Ramos (cell line): Measurements from ENCODE around the gene ZNF516.

Experiments used
- in situ Hi-C: fragments of 300-500 bp; cut with MboI; formaldehyde crosslinking; loops from one replicate; pipeline ENCODE4 v1.14.3; 2022; ENCODE audit warnings: low sequenced_read_pairs; ENCODE audit not compliant: unreplicated experiment

ZNF516 gene

DNA sequence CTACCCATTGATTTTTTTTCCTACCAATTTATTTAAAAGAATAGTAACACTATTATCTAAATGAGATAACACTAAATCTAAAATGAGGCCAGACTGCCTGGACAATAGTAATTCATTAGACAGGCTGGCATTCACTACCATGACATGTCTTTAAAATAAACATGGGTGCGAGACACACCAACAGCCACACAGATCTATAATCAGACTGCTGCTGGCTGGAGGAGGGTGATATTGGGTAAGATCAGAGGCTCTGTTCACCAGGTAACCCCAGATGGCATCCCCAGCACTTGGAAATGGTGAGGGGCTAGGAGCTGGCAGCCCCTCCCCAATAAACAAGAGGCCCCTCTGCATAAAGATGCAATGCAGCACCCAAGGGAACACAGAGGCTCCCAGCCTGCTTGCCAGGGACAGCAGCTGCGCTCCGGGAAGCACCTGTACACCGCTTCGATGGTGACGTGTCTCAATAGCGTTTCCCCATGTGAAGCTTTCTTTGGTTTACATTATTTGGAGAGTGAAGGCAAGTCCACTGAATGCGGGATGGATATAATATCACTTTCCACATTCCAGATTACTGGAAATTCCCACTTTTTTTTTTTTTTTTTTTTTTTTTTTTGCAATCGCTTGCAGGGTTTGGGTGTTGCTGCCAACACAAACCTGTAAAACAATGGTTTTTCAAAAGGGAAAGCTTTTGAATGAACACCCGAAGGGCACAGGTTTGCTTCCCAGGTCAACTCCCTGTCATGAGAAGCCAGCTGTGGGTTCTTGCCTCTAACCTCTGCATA, 159.0 kb downstream of the ZNF516 start:
- in situ Hi-C loops = no loop called here

DNA sequence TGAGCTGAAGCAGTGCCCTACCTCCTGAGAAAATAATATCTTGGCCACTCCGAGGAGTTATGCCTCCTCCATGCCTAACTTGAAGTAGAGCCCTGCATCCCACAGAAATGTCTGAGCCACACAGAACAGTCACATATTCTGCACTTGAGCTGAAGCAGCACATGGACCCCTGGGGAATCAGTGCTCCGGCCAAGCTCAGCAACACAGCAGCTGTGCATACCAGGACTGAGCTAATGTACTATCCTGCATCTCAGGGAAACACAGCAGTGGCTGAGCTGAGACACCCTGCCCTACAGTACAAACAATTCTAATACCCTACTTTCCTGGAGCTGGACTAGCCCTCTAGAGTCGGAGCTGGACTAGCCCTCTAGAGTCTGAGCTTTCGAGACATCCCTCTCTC, 166.9 kb downstream of the ZNF516 start:
- in situ Hi-C loops = no loop called here

DNA sequence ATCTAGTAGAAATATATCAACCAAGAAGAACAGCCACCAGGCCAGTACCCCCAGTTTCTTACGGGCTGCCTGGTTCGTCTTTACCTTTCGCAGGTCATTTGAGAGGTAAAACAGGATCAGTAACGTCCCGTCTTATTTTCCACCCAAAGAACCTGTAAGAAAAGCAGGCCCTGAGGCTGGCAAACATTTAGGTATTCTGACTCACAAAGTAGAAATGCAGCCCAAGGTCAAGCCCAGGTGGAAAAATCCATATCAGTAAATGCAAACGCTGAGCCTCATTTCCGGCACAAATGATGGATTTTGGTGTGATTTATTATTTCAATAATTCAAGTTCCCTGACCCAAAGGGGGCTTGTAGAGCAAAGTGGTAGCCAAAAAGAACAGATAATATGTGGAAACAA, 171.2 kb downstream of the ZNF516 start:
- in situ Hi-C loops = no loop called here

DNA sequence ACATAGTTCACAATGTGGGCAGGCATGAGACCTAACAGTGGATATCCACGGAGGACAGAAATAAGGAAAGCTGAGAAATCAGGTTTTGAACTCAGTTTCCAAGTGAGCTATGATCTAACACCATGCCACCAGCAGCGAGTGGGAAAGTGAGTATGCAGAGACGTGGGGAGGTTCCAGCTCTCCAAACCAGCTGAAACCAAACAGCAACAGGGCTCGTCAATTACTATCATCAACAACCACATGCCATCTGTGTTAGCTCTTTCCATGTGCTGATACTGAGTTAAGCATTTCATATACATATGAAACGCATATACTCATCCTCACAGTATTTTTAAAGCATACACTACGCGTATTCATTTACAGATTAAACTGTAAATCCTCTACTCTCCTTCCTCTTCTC, 172.4 kb downstream of the ZNF516 start:
- in situ Hi-C loops = no loop called here

DNA sequence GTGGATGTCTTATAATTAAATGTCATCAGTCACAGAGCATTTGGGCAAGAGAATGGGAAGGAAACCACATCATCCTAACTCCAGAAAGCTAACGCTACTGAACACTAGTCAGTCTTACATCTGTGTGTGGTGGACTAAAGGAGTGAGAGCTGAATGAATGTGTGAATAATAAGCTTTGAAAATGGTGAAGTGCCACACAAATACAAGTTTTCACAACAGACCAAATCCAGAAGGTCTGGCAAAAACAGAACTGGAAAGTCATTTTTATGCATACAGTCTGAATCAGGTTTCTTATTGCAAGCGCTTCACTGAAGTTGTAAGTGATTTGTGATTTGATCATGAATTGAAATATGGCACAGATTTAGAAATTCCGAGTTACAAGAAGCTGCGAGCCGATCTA, 175.7 kb downstream of the ZNF516 start:
- in situ Hi-C loops = no loop called here

DNA sequence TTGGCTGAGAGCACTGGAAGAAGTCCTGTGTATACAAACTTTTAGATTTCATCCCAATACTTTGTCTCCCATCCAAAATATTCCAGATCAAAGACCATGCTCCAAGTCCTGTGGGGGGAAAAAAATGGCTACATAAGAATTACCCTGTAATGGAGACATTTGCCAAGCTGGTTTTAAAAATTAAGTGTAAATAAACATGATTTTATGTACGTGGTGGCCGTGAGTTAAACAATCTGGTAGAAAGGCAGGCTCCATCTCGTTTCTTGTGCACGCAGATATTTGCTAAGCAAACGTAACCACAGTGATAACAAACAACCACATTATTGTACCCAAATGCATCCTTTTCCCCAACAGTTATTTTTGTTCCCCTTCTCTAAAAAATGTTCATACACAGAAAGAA, 176.4 kb downstream of the ZNF516 start:
- in situ Hi-C loops = no loop called here

DNA sequence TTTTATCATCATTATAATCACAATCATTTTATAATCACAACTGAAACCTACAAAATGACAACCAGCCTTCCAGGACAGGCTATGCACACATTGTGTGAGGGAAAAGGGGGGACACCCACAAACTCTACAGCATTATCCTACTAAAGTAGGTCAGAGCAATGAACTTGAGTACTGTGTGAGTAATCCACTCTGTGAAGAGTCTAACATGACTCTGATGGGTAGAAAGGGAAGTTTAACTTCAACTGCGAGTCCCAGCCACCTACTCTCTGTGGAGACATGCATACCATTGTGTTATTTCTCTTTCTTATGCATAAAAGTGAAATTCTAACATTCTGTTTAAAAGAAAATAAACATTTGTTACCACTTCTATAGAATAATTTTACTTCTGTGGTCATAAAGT, 177.9 kb downstream of the ZNF516 start:
- in situ Hi-C loops = no loop called here

DNA sequence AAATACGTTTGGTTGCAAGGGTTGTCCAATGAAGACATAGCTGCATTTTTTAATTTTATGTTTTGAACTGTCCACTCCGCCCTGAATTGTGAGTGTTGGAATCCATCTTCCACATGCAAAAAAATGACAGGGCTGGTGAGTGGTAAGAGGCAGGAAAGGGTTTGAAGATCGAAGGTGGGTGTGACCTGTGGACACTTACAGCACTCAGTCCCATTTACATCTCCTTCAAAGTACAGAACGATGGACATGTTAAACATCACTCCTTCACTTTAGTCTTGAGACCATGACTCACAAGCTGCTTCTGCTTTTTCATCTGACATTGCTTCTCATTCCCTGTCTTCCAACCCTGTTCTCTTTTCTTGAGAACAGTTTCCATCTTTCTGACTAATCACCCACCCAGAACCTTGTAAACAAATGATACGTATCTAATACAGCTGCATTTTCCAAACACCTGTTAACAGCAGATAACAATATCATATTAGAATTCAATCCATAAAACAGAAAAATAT, 179.3 kb downstream of the ZNF516 start:
- in situ Hi-C loops = no loop called here

DNA sequence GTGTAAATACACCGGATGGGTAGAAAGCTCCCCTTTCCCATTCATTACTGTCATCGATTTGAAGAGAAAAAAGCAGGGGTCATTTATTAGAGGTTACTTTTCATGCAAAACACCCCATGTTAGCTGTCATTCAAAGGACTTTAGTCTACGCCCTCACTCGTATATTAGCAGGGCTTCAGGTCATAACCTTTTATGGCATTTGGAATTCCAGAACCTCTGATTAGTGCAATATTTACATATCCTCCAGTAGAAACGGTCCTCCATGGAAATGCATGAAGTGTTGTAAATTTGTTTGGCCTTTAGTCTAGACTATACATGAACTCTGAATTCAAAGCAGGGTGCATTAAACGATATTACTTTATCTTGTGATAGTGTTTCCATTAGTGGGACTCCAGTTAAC, 180.5 kb downstream of the ZNF516 start:
- in situ Hi-C loops = no loop called here

DNA sequence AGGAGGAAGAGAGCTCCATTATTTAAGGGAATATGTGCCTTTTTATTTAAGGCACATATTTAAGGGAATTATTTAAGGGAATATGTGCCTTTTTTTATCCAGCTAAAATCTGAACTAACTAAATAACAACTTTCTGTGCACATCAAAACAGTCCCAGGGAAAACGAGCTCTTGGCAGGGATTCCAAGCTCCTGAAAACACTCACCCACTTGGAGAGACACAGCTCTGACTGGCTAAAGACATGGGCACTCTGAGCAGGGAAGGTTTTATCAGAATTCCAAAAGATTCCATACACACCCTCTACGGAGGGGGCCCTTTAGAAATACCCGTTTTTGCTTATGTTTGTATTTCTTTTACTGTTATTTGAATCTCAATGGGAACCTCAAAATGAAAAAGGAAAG, 181.0 kb downstream of the ZNF516 start:
- in situ Hi-C loops = no loop called here
